ENCODE results near the gene TMEM121. TPM values are rescaled to one million over a fixed set of nuclear protein-coding genes. Genes with fewer than 3 reads are reported as not detected.

The TMEM121 gene
- total RNA-seq, 4 donors from 2014 or later = 1.7 to 4.2 (median 2.7) TPM

GRCh38 chr14:105482486-105483110, 43.8 kb upstream of the TMEM121 start:
- no peaks in the 10 kb centered on the region for H3K9me3 ChIP-seq
- no peaks in the 10 kb centered on the region for H3K27me3 ChIP-seq
- H3K36me3 ChIP-seq = peaks cover 8% of the 10 kb centered on the region
- TF ChIP-seq POLR2AphosphoS5 (IDR thresholded peaks at IDR 0.05) (no peak), EP300 (IDR thresholded peaks at IDR 0.05) (no peak), POLR2A (IDR thresholded peaks at IDR 0.05) (no peak), CTCF (IDR thresholded peaks at IDR 0.05) (no peak)
- no peak for DNase-seq (ENCODE audit: low spot score in 2 of 2)
- H3K4me1 ChIP-seq = peaks cover 77% of the 10 kb centered on the region
- peak overlapping the region; percentile 90 for H3K27ac ChIP-seq
- peak overlapping the region; percentile 44 for H3K4me3 ChIP-seq
- WGBS = 60% methylated on average over 11 of the region's 18 CpGs

GRCh38 chr14:105483300-105484068, 42.9 kb upstream of the TMEM121 start:
- DNase-seq (ENCODE audit: low spot score in 2 of 2) = no peak
- no peaks in the 10 kb centered on the region for H3K9me3 ChIP-seq
- WGBS = 30% methylated on average over 11 of the region's 18 CpGs
- no peaks in the 10 kb centered on the region for H3K27me3 ChIP-seq
- H3K4me1 ChIP-seq = peaks cover 86% of the 10 kb centered on the region
- H3K4me3 ChIP-seq = no peak overlapping the region
- H3K36me3 ChIP-seq = peaks cover 8% of the 10 kb centered on the region
- peak overlapping the region; percentile 90 for H3K27ac ChIP-seq
- TF ChIP-seq CTCF (IDR thresholded peaks at IDR 0.05) (no peak), POLR2A (IDR thresholded peaks at IDR 0.05) (no peak), POLR2AphosphoS5 (IDR thresholded peaks at IDR 0.05) (no peak), EP300 (IDR thresholded peaks at IDR 0.05) (no peak)

- no peaks in the 10 kb centered on the region for H3K27me3 ChIP-seq
- H3K4me3 ChIP-seq = no peak overlapping the region
- WGBS = 31% methylated on average over 14 of the region's 20 CpGs
- TF ChIP-seq CTCF (IDR thresholded peaks at IDR 0.05) (no peak), POLR2AphosphoS5 (IDR thresholded peaks at IDR 0.05) (peak in 2 of 3 donors; percentile 12 to 30)
- peaks cover 1% of the 10 kb centered on the region for H3K36me3 ChIP-seq
- H3K27ac ChIP-seq = peak overlapping the region; percentile 90
- DNase-seq (ENCODE audit: low spot score in 2 of 2) = peak in 1 of 2 donors; percentile 95
- H3K4me1 ChIP-seq = peaks cover 94% of the 10 kb centered on the region
- no peaks in the 10 kb centered on the region for H3K9me3 ChIP-seq
Measured at GRCh38 chr14:105484069-105484996, 42.0 kb upstream of the TMEM121 start.

GRCh38 chr14:105484997-105485393, 41.4 kb upstream of the TMEM121 start:
- Histone ChIP-seq H3K27ac (peak overlapping the region; percentile 90), H3K4me1 (peaks cover 100% of the 10 kb centered on the region), H3K27me3 (no peaks in the 10 kb centered on the region), H3K4me3 (no peak overlapping the region), H3K36me3 (no peaks in the 10 kb centered on the region), H3K9me3 (no peaks in the 10 kb centered on the region)
- 47% methylated on average over 3 of the region's 16 CpGs for WGBS
- TF ChIP-seq CTCF (IDR thresholded peaks at IDR 0.05) (no peak), POLR2AphosphoS5 (IDR thresholded peaks at IDR 0.05) (no peak), POLR2A (IDR thresholded peaks at IDR 0.05) (no peak), EP300 (IDR thresholded peaks at IDR 0.05) (no peak)
- DNase-seq (ENCODE audit: low spot score in 2 of 2) = no peak
